Measurements from ENCODE around the gene CENPU.

The CENPU gene

DNA sequence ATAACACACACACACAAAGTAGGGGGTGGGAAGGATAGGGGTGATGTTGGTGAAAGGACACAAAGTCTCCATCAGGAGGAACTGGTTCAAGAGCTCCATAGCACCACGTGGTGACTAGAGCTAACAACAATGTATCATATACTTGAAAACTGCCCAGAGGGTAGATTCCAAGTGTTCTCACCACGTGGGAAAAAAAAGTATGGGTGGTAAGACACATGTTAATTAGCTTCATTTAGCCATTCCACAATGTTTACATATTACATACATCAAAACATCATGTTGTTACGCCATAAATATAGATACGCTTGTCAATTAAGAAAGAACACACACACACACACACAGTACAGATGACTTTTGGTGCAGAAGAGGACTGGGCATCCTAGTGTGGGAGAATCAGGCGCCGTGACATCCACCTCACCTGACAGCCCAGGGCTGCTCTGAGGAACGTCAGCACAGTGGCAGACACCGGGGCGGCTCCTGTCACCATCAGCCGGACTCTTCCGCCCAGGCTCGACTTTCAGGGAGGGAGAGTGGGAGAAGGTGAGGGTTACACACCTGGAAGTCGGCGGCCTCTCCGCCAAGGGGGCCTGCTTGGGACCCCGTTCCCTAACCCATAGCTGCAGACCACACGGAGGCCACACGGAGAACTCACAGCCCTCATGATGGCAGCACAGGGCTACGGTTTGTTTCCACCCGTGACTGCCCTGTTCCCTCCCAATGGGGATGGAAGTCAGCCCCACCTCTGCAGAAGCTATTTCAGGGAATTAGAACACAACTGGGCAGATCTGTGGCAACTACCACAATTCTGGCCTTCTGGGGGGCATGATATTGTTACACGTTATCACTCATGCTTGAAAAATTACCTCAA lies 31.8 kb upstream of the CENPU start:
- no peaks in the 10 kb centered on the region for H3K9me3 Mint-ChIP-seq
- H3K4me1 Mint-ChIP-seq, result peaks cover 7% of the 10 kb centered on the region
- DNase-seq (ENCODE audit: low spot score in 2 of 2) (no peak), ATAC-seq (replicated peaks; ENCODE audit: extremely low read depth, poor library complexity, severe bottlenecking) (no peak)
- no peak overlapping the region for H3K4me3 Mint-ChIP-seq
- H3K27me3 Mint-ChIP-seq, result no peaks in the 10 kb centered on the region
- H3K36me3 Mint-ChIP-seq (ENCODE audit: insufficient read depth), result peaks cover 23% of the 10 kb centered on the region
- no peak overlapping the region for H3K27ac Mint-ChIP-seq (ENCODE audit: low read depth)

DNA sequence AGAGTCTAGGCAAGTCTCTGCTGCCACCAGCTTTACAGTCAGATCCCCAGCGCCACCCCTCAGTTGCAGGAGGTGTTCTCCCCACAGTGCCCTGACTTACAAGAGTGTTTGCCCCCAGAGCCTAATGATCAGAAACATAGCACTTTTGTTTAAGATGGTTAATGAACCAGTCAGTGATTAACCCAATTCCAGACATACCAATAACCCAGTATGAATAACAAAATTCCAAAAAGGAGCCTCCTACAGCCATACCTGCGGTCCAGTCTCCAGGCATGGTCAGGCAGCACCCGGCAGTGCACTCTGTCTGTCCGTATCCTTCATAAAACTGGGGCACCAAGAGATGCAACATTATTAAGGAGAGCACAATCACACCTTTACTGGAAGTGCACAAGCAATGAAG lies 30.7 kb upstream of the CENPU start:
- no peak overlapping the region for H3K4me3 Mint-ChIP-seq
- peaks cover 23% of the 10 kb centered on the region for H3K36me3 Mint-ChIP-seq (ENCODE audit: insufficient read depth)
- H3K9me3 Mint-ChIP-seq, result no peaks in the 10 kb centered on the region
- H3K27ac Mint-ChIP-seq (ENCODE audit: low read depth), result no peak overlapping the region
- H3K4me1 Mint-ChIP-seq, result peaks cover 7% of the 10 kb centered on the region
- no peak for DNase-seq (ENCODE audit: low spot score in 2 of 2)
- no peaks in the 10 kb centered on the region for H3K27me3 Mint-ChIP-seq
- no peak for ATAC-seq (replicated peaks; ENCODE audit: extremely low read depth, poor library complexity, severe bottlenecking)

DNA sequence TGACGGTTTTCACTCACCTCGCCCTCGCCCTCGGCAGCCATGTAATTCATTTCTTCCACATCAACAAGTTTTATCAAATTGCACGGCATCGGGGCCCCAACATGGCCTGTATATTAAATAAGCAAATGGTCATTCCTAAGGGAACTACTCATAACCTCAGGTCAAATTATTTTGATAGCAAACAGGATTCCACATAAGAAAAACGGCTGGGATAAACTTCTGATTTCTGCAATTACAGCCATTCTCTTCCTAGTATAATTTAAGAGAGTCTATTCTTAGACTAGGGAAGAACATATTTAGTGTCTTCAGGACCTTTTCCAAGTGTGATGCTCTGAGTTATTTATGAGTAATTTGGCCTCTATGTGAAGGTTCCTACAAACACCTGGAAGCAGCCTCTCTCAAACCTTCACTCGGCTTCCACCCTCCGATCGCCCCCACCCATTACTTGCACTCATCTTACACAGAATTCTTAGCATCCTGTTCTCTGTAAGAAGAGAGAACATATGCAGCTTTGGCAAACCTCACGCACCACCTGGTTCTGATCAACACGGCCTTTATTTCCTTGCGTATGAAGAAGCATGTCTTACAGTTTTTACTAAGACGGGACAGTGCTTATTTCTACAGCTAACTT lies 29.4 kb upstream of the CENPU start:
- DNase-seq (ENCODE audit: low spot score in 2 of 2) (no peak), ATAC-seq (replicated peaks; ENCODE audit: extremely low read depth, poor library complexity, severe bottlenecking) (no peak)
- H3K27ac Mint-ChIP-seq (ENCODE audit: low read depth), result no peak overlapping the region
- H3K36me3 Mint-ChIP-seq (ENCODE audit: insufficient read depth), result peaks cover 22% of the 10 kb centered on the region
- H3K27me3 Mint-ChIP-seq, result no peaks in the 10 kb centered on the region
- peaks cover 7% of the 10 kb centered on the region for H3K4me1 Mint-ChIP-seq
- no peak overlapping the region for H3K4me3 Mint-ChIP-seq
- no peaks in the 10 kb centered on the region for H3K9me3 Mint-ChIP-seq

DNA sequence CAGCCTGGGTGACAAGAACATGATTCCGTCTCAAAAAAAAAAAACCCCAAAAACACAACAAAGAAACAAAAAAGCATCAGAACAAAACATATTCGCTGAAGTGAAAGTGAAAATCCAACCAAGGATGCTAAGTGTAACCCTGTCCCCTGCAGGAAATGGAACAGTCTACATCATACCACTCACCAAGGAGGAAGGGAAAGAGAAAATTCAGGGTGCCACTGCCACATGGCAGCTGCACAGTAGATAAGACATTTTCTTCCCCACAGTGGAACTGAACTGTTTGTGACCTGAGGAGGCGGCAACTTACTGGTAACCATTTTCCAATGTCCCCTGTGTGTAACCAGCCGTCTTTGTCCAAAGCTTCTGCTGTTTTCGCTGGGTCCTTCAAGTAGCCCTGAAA lies 28.2 kb upstream of the CENPU start:
- peaks cover 19% of the 10 kb centered on the region for H3K36me3 Mint-ChIP-seq (ENCODE audit: insufficient read depth)
- peak overlapping the region; percentile 38 for H3K4me3 Mint-ChIP-seq
- H3K27me3 Mint-ChIP-seq, result no peaks in the 10 kb centered on the region
- DNase-seq (ENCODE audit: low spot score in 2 of 2) (peak in 1 of 2 donors; percentile 20), ATAC-seq (replicated peaks; ENCODE audit: extremely low read depth, poor library complexity, severe bottlenecking) (peak; percentile 97)
- peaks cover 7% of the 10 kb centered on the region for H3K4me1 Mint-ChIP-seq
- peak overlapping the region; percentile 84 for H3K27ac Mint-ChIP-seq (ENCODE audit: low read depth)
- H3K9me3 Mint-ChIP-seq, result no peaks in the 10 kb centered on the region

DNA sequence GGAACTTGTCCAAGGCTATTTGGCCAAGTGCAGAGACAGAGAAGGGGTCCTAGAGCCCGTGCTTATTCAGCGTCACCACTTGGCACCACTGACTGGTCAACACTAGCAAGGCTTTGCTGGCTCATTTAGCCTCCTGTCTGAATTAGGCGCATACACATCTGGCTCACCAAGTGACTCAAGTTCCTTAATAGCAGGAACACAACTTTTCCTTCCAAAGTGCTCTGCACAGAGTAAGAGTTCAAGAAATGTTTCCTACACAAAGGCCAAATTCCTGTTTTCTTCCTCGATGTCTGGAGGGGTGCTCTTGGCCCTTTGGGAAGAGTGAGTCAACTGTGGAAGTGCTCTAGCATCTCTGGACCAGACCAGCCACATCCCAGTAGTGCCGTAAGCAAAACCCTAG lies 26.8 kb upstream of the CENPU start:
- no peak overlapping the region for H3K4me3 Mint-ChIP-seq
- H3K4me1 Mint-ChIP-seq, result peaks cover 7% of the 10 kb centered on the region
- DNase-seq (ENCODE audit: low spot score in 2 of 2) (no peak), ATAC-seq (replicated peaks; ENCODE audit: extremely low read depth, poor library complexity, severe bottlenecking) (no peak)
- no peaks in the 10 kb centered on the region for H3K27me3 Mint-ChIP-seq
- H3K36me3 Mint-ChIP-seq (ENCODE audit: insufficient read depth), result peaks cover 15% of the 10 kb centered on the region
- no peaks in the 10 kb centered on the region for H3K9me3 Mint-ChIP-seq
- no peak overlapping the region for H3K27ac Mint-ChIP-seq (ENCODE audit: low read depth)

DNA sequence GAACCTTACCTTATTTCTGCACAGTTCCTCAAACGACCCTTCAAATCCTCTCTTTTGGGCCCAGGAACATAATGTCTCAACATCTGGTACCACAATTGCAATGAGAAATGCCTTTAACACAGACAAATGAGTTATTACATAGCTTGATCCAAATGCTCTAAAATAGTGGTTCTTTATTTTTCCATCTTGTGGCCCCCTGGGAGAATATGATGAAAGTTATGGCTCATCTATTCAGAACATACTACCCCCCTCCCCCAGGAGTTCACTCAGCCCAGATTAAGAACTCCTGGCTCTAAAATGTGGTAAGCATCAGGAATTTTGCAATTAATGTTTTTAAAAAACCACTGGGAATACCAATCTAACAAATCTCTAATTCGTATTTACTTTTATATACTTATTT lies 23.9 kb upstream of the CENPU start:
- no peak for DNase-seq (ENCODE audit: low spot score in 2 of 2)
- Mint-ChIP-seq H3K4me3 (no peak overlapping the region), H3K27me3 (no peaks in the 10 kb centered on the region), H3K9me3 (no peaks in the 10 kb centered on the region), H3K36me3 (ENCODE audit: insufficient read depth) (peaks cover 11% of the 10 kb centered on the region), H3K27ac (ENCODE audit: low read depth) (no peak overlapping the region), H3K4me1 (peaks cover 7% of the 10 kb centered on the region)
- no peak for ATAC-seq (replicated peaks; ENCODE audit: extremely low read depth, poor library complexity, severe bottlenecking)

DNA sequence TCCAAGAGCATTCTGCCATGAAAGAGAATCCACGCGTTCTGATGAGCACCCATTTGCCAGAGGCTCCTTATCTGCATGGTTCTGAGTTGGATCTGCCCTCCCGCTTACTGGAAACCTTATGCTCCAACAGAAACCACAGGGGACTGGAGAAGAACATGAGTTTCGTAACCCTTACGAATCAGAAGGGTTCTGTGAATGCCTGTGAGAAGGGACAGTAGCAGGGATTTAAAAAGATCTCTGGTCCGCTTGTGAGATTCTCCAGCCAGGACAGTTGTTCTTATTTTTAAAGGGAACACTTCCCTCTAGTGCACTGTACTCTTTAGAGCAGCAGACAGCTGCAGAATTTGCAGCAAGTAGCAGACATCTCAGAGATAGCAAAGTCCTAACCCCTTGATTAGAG lies 22.5 kb upstream of the CENPU start:
- H3K27ac Mint-ChIP-seq (ENCODE audit: low read depth), result no peak overlapping the region
- no peak overlapping the region for H3K4me3 Mint-ChIP-seq
- no peak for DNase-seq (ENCODE audit: low spot score in 2 of 2)
- H3K9me3 Mint-ChIP-seq, result no peaks in the 10 kb centered on the region
- H3K4me1 Mint-ChIP-seq, result no peaks in the 10 kb centered on the region
- H3K27me3 Mint-ChIP-seq, result no peaks in the 10 kb centered on the region
- H3K36me3 Mint-ChIP-seq (ENCODE audit: insufficient read depth), result peaks cover 4% of the 10 kb centered on the region
- ATAC-seq (replicated peaks; ENCODE audit: extremely low read depth, poor library complexity, severe bottlenecking), result no peak

DNA sequence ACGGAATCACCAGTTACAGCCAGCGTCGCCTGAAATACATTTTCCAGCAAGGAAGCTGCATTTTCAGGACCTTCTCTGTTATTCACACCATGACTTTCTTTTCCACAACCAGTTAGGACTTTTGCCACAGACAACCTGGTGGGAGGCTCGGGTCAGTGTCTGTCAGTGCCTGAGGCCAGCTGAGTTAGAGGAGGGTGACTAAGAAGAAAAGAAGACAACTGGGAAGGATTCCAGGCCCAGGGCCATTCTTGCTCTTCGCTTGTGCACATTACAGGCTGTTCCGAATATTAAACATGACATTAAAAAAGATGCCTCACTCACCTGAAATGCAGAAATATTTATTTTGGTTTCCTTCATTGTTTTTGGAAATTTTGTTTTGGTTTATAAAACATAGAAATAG lies 21.4 kb upstream of the CENPU start:
- H3K36me3 Mint-ChIP-seq (ENCODE audit: insufficient read depth), result peaks cover 4% of the 10 kb centered on the region
- ATAC-seq (replicated peaks; ENCODE audit: extremely low read depth, poor library complexity, severe bottlenecking) (no peak), DNase-seq (ENCODE audit: low spot score in 2 of 2) (no peak)
- H3K9me3 Mint-ChIP-seq, result no peaks in the 10 kb centered on the region
- H3K4me1 Mint-ChIP-seq, result no peaks in the 10 kb centered on the region
- no peaks in the 10 kb centered on the region for H3K27me3 Mint-ChIP-seq
- no peak overlapping the region for H3K4me3 Mint-ChIP-seq
- H3K27ac Mint-ChIP-seq (ENCODE audit: low read depth), result no peak overlapping the region

DNA sequence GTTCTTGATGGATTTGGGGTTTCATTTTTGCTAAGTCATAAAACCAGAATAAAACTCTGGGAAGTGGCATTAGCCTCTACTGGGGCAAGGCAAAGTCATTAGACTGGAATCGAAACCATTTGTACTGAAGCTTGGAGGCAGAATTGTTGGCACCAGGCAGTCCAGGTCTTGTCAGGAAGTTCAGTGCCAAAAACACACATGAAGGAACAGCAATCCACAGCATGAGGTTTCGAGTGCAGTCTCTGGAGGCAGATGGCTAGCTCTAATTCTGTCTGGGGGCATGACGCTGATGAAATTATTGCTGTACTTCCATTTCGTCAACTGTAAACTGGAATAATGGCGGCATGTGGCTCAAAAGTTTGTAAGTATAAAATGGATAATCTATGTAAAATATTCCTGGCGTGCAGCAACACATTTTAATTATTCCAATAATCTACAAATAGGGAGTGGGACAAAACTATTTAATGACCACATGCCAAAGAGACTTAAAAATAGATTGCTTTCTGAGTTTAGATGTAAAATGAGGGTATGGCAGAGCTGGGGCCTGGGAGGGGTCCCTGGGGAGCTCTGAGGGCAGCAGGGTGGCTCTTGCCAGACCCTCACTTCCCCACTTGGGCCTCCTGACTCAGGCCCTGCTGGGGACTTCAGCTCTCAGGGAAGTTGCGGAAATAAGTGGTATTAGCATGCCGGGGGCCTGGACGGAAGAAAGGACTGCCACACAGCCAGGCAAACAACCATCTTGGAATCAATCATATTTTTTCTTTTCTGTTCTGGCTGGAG lies 18.8 kb upstream of the CENPU start:
- H3K27me3 Mint-ChIP-seq, result no peaks in the 10 kb centered on the region
- ATAC-seq (replicated peaks; ENCODE audit: extremely low read depth, poor library complexity, severe bottlenecking), result no peak
- H3K36me3 Mint-ChIP-seq (ENCODE audit: insufficient read depth), result peaks cover 4% of the 10 kb centered on the region
- DNase-seq (ENCODE audit: low spot score in 2 of 2), result no peak
- no peak overlapping the region for H3K4me3 Mint-ChIP-seq
- H3K4me1 Mint-ChIP-seq, result no peaks in the 10 kb centered on the region
- no peaks in the 10 kb centered on the region for H3K9me3 Mint-ChIP-seq
- no peak overlapping the region for H3K27ac Mint-ChIP-seq (ENCODE audit: low read depth)

DNA sequence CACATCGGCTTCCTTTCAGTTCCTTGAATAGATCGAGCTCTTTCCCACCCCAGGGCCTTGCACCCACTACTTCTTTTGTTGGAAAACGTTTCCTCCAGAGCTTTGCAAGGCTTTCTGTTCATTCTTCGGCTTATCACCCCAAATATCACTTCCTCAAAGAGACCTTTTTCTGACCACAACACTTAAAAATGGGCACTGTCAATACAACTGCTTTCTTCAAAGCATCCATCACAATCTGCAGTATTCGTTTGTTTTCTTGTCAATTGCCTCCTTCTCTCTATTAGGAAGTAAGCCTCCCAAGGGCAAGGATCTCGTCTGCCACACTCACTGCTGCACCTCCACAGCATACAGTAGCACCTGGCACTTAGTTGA lies 17.7 kb upstream of the CENPU start:
- Mint-ChIP-seq H3K27me3 (no peaks in the 10 kb centered on the region), H3K9me3 (no peaks in the 10 kb centered on the region), H3K4me1 (no peaks in the 10 kb centered on the region), H3K4me3 (no peak overlapping the region), H3K27ac (ENCODE audit: low read depth) (no peak overlapping the region), H3K36me3 (ENCODE audit: insufficient read depth) (no peaks in the 10 kb centered on the region)
- no peak for DNase-seq (ENCODE audit: low spot score in 2 of 2)
- ATAC-seq (replicated peaks; ENCODE audit: extremely low read depth, poor library complexity, severe bottlenecking), result no peak

DNA sequence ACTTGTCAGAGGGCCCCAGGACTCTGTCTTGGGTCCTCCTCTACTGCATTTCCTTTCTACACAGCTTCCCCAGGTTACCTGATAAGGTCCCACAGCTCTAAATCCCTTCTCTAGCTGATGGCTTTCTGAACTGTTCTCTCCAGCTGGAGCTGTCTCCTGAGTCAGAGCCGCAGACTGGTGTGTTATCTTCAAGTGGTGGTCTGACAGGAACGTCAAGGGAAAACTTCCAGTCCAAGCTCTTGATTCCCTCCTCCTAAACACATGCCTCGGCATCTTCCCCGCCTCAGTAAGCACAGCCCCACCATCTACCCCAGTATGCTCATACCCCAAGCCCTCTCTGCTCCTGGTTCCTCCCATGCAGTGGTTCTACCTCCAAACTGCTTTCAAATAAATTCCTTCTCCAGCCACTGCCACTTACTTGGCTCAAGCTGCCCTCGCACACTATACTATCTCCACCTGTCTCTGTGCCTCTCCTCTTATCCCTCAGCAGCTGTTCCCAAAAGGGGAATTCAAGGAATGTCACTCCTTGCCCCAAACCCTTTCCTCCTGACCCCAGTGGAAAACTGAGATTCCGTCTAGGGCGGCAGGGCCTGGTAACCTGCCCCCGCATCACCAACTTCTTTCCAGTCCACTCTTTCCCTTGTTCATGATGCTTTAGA lies 17.2 kb upstream of the CENPU start:
- Mint-ChIP-seq H3K4me1 (peaks cover 2% of the 10 kb centered on the region), H3K27ac (ENCODE audit: low read depth) (no peak overlapping the region), H3K9me3 (no peaks in the 10 kb centered on the region), H3K27me3 (no peaks in the 10 kb centered on the region), H3K36me3 (ENCODE audit: insufficient read depth) (no peaks in the 10 kb centered on the region), H3K4me3 (no peak overlapping the region)
- DNase-seq (ENCODE audit: low spot score in 2 of 2) (no peak), ATAC-seq (replicated peaks; ENCODE audit: extremely low read depth, poor library complexity, severe bottlenecking) (no peak)

DNA sequence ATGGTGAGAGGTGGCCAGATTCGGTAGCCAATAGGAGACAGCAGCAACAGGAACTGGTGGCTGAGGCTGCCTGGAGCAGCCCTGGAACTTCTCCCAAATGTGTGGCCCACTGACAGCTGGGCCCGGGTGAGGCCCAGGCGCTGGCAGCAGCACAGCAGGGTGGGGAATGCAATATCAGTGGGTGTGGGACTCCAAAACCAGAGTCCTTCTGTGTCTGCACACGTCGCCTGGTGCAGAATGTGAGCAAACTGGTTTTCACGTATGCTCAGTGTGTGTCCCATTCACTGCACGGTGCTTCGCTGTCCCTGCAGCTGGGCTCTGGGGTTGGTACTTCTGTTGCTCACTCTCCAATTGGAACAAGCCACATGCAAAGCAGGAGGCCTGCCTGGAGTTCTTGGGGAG lies 14.4 kb upstream of the CENPU start:
- Mint-ChIP-seq H3K27me3 (no peaks in the 10 kb centered on the region), H3K27ac (ENCODE audit: low read depth) (no peak overlapping the region), H3K36me3 (ENCODE audit: insufficient read depth) (no peaks in the 10 kb centered on the region), H3K4me1 (peaks cover 5% of the 10 kb centered on the region), H3K4me3 (no peak overlapping the region), H3K9me3 (no peaks in the 10 kb centered on the region)
- ATAC-seq (replicated peaks; ENCODE audit: extremely low read depth, poor library complexity, severe bottlenecking), result no peak
- DNase-seq (ENCODE audit: low spot score in 2 of 2), result no peak

Measured in central memory CD8-positive, alpha-beta T cell (primary cell).